BJ (cell line): ENCODE data around the gene UPK1A. TPM values are rescaled to one million over a fixed set of nuclear protein-coding genes. Genes with fewer than 3 reads are reported as not detected.
A peak's percentile ranks its signal among the peaks of the same experiment; 100 is the strongest.

Source experiments
- CTCF ChIA-PET: fragments of 350-600 bp; formaldehyde crosslinking; extraction: SDS; loops from one replicate; lab custom pipeline; 2021; ENCODE audit warnings: antibody characterized with exemption, inconsistent platforms; lab: Yijun Ruan, JAX
- POLR2A ChIA-PET: fragments of 300-600 bp; sonication (Branson Sonifier 250); formaldehyde crosslinking; extraction: SDS; loops from one replicate; lab custom pipeline; 2021; ENCODE audit warnings: antibody characterized with exemption; lab: Charles Lee
- DNase-seq: peaks from one replicate; pipeline ENCODE4 v3.0.0-alpha.2; 2011; ENCODE audit warnings: low read depth
- H3K27me3 ChIP-seq: 2 replicates; pipeline ENCODE4 v1.6.0; 2011; ENCODE audit warnings: low read length; ENCODE audit not compliant: control insufficient read depth, insufficient read depth
- H3K36me3 ChIP-seq: 2 replicates; pipeline ENCODE4 v1.5.1; 2011; ENCODE audit warnings: low read length; ENCODE audit not compliant: control insufficient read depth, insufficient read depth
- H3K4me3 ChIP-seq: 2 replicates; pipeline ENCODE4 v1.5.1; 2011; ENCODE audit warnings: low read depth, mild to moderate bottlenecking, control low read depth, low read length
- polyA plus RNA-seq: library from polyadenylated mRNA; depleted of rRNA; stranded (reverse); fragments of >200 nt; gene quantifications from 2 replicates; pipeline ENCODE4 v1.2.3, GENCODE V29; 2011
- TF ChIP-seq, protein P1 (sequence below): IDR thresholded peaks from 2 replicates; pipeline ENCODE4 v1.5.1; 2011; ENCODE audit warnings: low read depth, mild to moderate bottlenecking, control low read depth, inconsistent platforms, low read length, moderate library complexity; ENCODE audit not compliant: insufficient read depth

The UPK1A gene
- polyA plus RNA-seq, 1 experiment, result 0.39 TPM

DNA sequence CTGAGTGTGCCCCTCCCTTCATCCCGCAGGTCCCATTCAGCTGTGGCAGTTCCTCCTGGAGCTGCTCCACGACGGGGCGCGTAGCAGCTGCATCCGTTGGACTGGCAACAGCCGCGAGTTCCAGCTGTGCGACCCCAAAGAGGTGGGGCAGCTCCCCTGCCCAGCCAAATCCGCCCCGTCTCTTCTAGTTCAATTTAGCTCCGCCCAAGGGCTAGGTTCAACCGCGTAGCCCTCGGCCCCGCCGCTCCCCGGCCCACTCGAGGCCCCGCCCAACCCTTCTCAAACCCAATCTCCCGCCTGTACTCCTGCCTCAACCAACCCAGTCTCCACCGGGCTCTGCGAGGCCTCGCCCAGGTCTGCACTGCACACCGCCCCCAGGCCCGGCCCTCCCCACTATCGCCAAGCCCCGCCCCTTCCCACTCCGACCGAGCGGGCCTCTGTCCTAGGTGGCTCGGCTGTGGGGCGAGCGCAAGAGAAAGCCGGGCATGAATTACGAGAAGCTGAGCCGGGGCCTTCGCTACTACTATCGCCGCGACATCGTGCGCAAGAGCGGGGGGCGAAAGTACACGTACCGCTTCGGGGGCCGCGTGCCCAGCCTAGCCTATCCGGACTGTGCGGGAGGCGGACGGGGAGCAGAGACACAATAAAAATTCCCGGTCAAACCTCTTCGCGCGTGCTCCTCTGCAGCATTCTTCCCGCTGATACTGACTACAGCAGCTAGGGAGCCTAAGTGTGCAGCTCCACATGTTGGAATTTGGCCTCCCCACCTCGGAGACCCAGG, 21.9 kb upstream of the UPK1A start:
- peak; percentile 47 for DNase-seq
- TF ChIP-seq, protein P1, sequence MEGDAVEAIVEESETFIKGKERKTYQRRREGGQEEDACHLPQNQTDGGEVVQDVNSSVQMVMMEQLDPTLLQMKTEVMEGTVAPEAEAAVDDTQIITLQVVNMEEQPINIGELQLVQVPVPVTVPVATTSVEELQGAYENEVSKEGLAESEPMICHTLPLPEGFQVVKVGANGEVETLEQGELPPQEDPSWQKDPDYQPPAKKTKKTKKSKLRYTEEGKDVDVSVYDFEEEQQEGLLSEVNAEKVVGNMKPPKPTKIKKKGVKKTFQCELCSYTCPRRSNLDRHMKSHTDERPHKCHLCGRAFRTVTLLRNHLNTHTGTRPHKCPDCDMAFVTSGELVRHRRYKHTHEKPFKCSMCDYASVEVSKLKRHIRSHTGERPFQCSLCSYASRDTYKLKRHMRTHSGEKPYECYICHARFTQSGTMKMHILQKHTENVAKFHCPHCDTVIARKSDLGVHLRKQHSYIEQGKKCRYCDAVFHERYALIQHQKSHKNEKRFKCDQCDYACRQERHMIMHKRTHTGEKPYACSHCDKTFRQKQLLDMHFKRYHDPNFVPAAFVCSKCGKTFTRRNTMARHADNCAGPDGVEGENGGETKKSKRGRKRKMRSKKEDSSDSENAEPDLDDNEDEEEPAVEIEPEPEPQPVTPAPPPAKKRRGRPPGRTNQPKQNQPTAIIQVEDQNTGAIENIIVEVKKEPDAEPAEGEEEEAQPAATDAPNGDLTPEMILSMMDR, result no peak
- CTCF ChIA-PET, result interaction anchor here (1.1 kb wide), 1 partner anchor 134 kb away, joined by 4 read pairs; no protein-coding TSS in a partner anchor
- H3K36me3 ChIP-seq, result no peaks in the 10 kb centered on the region
- peak overlapping the region; percentile 45 for H3K4me3 ChIP-seq
- H3K27me3 ChIP-seq, result no peaks in the 10 kb centered on the region
- POLR2A ChIA-PET, result no interaction called here

DNA sequence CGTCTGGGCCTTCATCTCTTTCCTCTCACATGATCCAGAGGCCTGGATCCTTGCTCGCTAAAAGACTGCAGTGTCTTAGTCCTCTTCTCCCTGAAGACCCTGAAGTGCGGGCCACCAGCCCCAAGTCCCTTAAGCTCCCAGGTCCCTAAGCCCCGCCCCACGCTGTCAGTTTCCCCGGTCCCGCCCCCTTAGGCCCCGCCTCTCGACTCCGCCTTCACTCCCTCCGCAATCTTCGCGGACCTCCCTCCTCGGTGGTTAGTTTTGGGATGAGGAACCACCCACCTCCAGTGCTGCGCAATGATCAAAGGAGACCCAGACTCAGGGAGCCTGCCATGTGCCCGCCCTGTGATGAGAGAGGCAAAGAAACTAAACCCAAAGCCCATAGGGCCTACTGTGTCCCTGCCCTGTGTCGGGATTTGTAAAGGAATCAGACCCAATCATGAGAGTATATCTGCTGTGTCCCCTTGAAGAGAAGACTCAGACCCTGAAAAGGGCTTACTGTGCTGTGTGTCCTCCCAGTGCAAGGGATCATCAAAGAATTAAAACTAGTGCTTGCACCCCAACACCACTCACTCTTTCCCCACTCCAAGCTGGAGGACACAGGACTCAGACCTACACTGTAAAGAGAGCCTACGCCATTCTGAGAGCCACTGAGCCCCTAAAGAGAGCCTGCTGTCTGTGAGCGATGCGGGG, 21.2 kb upstream of the UPK1A start:
- POLR2A ChIA-PET, result no interaction called here
- DNase-seq, result no peak
- Histone ChIP-seq H3K36me3 (no peaks in the 10 kb centered on the region), H3K27me3 (no peaks in the 10 kb centered on the region), H3K4me3 (peak overlapping the region; percentile 45)
- TF ChIP-seq, protein P1, result no peak
- CTCF ChIA-PET, result interaction anchor here (1.1 kb wide), 1 partner anchor 135 kb away, joined by 4 read pairs; no protein-coding TSS in a partner anchor

DNA sequence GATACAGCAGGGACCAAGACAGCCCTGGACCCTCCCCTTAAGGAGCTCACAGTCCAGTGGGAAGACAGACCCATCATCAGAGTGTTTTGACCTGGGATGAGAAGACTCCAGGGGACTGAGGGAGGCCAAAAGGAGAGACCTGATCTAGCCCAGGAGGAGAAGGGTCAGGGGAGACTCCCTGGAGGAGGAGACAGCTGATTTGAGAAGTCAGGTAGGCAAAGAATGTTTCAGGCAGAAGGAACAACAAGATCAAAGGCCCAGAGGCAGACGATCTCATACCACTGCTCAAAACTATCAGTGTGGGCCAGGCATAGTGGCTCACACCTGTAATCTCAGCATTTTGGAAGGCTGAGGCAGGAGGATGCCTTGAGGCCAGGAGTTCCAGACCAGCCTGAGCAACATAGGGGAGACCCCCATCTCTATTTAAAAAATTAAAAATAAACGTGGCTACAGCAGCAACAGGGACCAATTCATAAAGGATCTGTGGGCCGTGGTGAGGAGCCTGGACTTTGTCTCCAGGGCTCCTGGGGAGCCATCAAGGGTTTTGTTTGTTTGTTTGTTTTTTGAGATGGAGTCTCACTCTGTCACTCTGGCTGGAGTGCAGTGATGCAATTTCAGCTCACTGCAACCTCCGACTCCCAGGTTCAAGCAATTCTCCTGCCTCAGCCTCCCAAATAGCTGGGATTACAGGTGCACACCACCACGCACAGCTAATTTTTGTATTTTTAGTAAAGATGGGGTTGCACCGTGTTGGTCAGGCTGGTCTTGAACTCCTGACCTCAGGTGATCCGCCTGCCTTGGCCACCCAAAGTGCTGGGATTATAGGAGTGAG, 20.4 kb upstream of the UPK1A start:
- no peak for DNase-seq
- CTCF ChIA-PET, result no interaction called here
- TF ChIP-seq, protein P1, result no peak
- H3K27me3 ChIP-seq, result no peaks in the 10 kb centered on the region
- H3K36me3 ChIP-seq, result peaks cover 1% of the 10 kb centered on the region; the same call in 1 of the 2 replicates
- H3K4me3 ChIP-seq, result no peak overlapping the region
- POLR2A ChIA-PET, result no interaction called here

DNA sequence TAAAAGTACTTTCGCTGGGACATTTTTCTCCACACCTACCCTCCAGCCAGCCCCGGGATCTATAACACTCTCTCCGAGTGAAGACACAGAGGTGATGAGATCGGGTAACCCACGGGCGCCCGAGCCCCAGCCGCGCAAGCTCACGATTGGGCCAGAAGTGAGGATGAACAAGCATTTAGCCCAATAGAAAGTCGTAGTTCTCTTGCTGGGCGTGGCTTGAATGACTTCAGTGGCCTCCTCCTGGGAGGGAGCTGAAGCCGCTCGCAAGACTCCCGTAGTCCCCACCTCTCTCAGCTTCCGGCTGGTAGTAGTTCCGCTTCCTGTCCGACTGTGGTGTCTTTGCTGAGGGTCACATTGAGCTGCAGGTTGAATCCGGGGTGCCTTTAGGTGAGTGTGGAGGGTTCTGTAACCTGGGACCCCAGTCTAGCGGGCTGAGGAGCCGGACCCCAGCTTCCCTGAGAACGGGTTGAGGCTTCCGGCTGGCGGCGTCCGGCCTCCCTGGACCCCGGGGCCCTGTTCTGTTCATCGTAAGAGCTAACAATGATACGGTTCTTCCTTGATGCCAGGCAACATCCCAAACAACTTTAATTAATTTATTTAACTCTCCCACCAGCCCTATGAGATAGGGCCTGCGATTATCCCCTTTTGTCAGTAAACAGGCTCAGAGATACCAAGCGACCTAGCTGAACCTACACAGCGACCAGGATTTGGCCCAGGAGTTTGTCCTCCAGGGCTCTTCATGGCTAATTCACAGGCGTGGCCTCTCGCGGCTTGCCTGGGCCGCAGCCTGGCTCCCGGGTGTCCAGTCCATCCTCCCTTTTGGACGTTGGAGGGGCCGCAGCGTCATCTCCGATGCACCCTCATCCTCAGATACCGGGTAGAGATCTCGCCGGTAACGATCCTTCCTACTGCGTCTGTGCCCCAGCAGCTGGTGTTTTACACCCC, 18.0 kb upstream of the UPK1A start, which contains the start of gene COX6B1:
Gene COX6B1 (plus strand): TSS at position 307 of the 945 bp plus-strand sequence. CDS start 2,921 bp downstream, outside the sequence.
- CTCF ChIA-PET, result interaction anchor here (0.6 to 1.3 kb wide), 4 partner anchors 9 to 129 kb away, joined by 3 read pairs; no protein-coding TSS in a partner anchor

More for the DNA sequence above, 18.0 kb upstream of the UPK1A start, which contains the start of gene COX6B1:
- peak within 1 kb of the TSS; percentile 70 for H3K4me3 ChIP-seq
- TF ChIP-seq, protein P1, result no peak
- POLR2A ChIA-PET, result interaction anchor here (0.5 to 0.6 kb wide), 3 partner anchors 15 to 23 kb away, joined by 3 to 6 read pairs (median 4); no protein-coding TSS in a partner anchor
- peak; percentile 93 for DNase-seq
- H3K36me3 ChIP-seq, result peaks cover 4% of the 10 kb centered on the region; the same call in 1 of the 2 replicates
- H3K27me3 ChIP-seq, result no peaks in the 10 kb centered on the region
